Activated CD4-positive, alpha-beta T cell treated with anti-CD3 and anti-CD28 coated beads, Interleukin-2, Interleukin-6, amounts not matched to agents 100 ng/mL and 50 ng/mL, durations not matched to agents 16 hours and 8 hours (primary cell): ENCODE measurements around the gene EML5.

Experiments used
- DNase-seq: peaks from one replicate; pipeline ENCODE4 v3.0.0-alpha.2; 2020

EML5 gene

GRCh38 chr14:88612981-88613380, 179.8 kb downstream of the EML5 start:
- DNase-seq = no peak

- no peak for DNase-seq
These were observed 180.9 kb downstream of the EML5 start for GRCh38 chr14:88611878-88612277.

- no peak for DNase-seq
These were observed 184.9 kb downstream of the EML5 start for GRCh38 chr14:88607829-88608228.

- no peak for DNase-seq
These were observed 187.2 kb downstream of the EML5 start for GRCh38 chr14:88605594-88605993.

DNA sequence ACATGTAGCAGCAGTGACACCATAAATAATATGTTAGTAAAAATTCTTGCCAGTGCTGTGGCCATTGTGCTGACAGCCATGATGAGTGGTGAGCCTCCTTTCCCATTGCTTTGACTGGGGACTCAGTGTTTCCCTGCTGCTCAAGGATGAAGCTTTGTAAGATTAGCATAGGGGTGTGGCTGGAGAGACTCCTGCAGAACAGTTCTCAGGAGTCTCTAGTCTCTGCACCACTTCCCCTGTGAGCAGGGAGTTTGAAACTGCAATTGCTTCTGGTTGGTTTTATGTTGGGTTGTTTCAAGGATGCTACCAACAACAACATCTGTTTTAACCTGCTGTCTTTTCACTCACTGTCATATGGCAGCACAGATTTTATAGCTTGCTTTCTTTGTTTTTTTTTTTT, 188.5 kb downstream of the EML5 start:
- no peak for DNase-seq

DNA sequence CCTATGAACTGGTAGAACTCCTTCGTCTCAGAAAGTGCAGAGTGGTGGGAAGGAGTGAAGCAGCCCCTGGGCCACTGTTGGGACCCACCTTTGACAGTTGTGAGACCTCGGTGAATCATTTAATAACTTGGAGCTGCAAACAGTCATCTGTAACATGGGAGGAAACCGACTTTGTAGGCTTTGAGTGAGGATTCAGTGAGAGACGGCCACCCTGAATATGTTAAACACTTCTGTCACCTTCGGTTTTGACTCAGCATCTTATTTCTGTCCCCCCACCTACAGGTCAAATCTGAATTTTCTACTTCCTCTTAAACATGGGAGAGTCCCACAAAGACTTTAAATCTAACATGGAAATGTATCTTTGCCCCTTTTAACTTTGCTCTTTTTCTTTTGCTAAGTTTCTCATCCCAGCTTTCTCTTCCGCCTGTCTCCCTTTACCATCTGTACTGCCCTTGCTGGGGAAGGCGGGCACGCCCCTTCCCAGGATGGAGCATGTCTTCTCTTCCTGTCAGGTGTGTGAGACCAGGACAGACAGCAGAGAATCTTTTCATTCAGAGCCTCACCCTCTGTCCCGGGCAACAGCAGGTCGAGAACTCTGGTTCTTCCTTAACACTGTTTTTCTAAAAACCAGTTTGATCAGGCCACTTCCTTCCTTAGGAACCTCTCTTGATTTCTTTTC, 192.9 kb downstream of the EML5 start:
- DNase-seq = peak; percentile 82

GRCh38 chr14:88599326-88599725, 193.4 kb downstream of the EML5 start:
- DNase-seq = no peak

DNA sequence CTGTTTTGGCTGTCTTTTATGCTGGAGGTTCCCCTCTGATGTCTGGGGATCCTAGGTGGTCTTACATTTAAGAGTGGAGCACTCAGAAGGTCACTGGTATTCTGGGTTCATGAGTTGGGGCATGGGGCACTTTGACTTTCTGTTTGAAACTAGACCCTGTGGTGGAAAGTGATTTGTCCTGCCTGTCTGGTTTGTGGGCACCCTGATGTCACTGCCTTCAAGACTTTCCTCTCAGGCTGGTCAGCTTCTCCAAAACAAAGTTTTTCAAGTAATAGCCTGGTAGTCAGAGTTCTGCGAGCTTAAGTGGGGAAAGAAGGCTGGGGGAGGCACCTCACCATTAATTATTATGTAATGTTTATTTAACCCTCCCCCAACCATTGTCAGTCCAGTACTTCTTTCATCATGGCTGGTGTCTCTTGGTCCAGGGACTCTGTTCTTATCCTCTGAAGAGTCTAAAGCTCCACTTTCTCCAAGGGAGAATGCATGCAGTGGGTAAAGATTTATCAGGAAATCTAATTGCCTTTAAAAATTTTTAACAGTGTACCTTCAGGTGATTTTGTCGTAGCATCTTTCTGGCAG, 194.6 kb downstream of the EML5 start:
- no peak for DNase-seq

DNA sequence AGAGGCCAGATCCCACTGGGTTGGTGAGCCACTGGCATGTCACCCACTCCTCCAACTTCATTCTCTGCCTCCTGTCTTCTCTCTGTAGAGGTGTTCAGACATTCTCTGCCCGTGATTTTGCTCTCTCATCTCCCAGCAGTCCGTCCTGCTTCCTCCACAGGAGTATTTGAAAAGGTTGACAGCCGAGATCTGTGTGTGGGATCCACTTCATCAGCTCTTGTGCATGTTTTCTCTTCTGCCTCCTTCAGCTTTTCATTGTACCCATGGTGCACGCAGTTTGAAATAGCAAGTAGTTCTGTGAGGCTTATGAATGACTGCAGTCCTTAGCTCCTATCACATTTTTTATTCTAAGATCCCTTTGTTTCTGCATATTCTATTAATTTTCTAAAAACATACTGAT, 195.2 kb downstream of the EML5 start:
- no peak for DNase-seq

- no peak for DNase-seq
These were observed 195.7 kb downstream of the EML5 start for GRCh38 chr14:88597038-88597437.

DNA sequence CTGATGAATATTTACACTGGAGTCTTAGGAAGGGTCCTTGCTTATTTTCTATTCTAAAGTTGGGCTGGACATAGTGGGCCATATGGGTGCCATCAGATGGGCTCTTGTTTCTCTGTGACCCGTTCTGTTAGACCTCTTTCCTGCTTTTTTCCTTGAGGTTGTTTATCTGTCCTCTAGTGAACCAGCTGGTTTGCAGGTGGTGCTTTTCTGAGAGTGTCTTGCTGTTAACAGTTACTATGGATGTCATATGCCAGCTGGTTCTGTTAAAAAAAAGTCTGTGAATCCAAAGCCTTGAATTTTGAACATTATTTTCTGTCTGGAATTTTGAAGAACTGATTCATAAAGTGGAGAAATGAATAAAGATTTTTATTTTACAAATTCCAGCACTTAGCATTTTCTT, 200.7 kb downstream of the EML5 start:
- DNase-seq = no peak

DNA sequence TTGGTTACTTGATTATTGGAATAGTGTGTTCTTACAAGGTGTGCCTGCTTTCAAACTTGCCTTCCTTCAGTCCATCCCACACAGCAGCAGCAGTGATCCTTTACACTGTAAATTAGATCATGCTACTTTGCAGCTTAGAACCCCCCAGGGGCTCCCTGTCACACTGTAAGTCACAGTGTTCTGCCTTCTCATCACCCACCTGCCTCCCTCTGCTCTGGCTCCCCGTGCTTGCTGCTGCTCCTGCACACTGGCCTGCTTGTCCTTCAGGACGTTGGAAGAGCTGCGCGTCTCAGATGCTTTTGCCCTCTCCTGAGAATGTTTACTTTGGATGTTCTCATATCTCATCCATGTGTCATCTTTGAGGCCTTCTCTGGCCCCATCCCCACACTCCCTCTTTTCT, 202.6 kb downstream of the EML5 start:
- no peak for DNase-seq

GRCh38 chr14:88588081-88588480, 204.7 kb downstream of the EML5 start:
- no peak for DNase-seq

DNA sequence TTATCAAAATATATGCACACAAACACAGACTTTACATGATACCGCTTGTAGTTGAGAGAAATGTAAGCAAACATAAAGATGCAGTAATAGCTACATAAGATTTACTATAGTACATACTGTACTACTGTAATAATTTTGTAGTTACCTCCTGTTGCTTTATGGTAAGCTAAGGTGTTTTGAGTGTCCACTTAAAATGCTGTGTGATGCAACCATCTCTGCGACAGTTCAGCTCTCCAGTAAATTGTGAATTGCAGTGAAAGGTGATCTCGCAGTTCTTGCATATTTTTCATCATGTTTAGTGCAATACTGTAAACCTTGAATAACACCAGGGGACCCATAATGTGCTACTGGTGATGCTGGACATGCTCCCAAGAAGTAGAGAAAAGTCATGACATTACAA, 208.3 kb downstream of the EML5 start:
- DNase-seq = no peak

DNA sequence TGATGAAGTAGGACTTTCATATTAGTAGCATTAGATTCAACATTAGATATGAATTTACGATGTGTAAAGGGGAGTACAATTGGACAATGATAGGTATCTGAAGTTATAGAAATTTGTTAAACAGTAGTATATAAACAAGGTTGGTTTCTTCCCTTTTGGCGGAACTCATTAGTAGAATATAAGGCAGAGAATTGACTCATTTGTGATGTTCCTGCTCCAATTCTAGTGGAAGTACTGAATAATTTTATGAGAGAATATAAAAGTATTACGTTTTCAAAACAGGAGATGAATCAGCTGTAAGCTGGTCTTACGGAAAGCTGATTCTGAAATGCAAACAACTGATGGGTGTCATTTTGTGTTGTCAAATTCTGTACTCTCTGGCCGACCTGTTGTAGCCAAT, 216.5 kb downstream of the EML5 start:
- no peak for DNase-seq

DNA sequence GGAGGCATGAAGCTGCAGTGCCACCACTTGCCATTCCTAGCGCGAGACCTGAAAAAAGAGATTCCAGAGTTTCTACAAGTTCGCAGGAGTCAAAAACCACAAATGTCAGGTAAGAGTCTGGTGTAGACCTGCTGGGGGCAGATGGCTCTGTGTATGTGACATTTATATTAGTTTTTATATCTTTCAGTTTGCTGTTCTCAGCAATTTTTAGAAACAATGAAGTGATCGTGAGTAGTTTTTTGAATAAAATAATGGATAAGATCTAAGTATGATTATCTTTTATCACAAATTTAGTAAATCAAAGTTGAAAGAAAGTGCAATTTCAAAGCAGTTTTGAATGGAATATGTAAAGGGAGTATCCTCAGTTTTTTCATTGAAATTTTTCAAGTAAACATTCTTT, 220.6 kb downstream of the EML5 start:
- no peak for DNase-seq

DNA sequence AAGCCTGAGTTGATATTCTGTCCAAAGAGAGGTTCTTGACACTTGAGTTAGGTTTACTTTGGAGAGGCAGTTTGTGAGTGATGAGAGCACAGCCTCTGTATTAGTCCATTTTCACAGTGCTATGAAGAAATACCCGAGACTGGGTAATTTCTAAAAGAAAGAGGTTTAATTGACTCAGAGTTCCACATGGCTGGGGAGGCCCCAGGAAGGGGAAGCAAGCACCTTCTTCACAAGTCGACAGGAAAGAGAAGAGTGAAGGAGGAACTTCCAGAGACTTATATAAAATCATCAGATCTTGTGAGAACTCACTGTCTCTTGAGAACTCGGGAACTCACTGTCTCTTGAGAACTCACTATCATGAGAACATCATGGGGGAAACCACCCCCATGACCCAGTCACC, 224.6 kb downstream of the EML5 start:
- no peak for DNase-seq

GRCh38 chr14:88565427-88565826, 227.3 kb downstream of the EML5 start:
- no peak for DNase-seq

GRCh38 chr14:88563845-88564244, 228.9 kb downstream of the EML5 start:
- no peak for DNase-seq

DNA sequence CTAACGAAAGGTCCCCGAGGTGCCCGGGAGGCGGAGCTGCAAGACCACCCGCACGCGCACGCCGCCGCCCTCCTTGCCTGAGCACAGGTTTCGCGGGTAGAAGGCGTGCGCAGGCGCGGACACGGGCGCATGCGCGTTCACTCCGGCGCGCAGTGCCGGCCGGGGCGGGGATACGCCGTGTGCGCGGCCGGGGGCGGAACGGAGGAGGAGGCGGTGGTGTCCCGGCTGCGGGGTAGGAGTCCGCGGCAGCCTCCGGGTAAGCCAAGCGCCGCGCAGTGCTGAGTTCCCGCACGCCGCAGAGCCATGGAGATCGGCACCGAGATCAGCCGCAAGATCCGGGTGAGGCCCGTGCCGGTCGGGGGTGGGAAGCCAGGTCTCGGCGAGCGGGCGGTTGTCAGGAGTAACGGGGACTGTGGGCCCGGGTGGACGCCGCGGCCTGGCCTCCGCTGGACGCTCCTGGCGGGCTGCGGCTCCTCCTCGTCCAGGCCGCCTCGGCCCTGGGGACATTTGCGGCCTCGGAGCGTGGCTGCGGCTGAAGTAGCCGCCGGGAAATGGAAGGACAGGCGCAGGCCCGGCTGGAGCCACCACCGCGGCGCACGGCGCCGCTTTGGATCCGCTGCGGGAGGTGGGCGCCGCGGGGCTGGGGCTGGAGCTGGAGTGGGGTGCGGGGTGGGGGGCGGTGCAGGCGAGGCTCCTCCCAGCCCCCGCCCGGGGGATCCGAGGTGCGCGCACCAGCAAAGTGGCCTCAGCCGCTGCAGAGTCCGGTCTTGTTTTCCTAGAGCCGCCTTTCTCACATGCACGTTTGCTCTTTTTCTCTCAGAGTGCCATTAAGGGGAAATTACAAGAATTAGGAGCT, 229.7 kb downstream of the EML5 start, which contains the start of gene ZC3H14:
TSS of gene ZC3H14 (plus strand) at position 207 of the 856 bp plus-strand sequence. CDS start at position 304, 97 bp downstream.
- DNase-seq = peak; percentile 94

- no peak for DNase-seq
These were observed 230.3 kb downstream of the EML5 start for GRCh38 chr14:88562532-88562830.
